OCI-LY7 (cell line): ENCODE results near the gene HYAL1. TPM values are rescaled to one million over a fixed set of nuclear protein-coding genes. Genes with fewer than 3 reads are reported as not detected.

ENCODE experiments used
- BruUV-seq: library from RNA; stranded (reverse); fragments of 400-500 nt; replicated peaks from 2 replicates; lab custom pipeline; 2021; lab: Mats Ljungman, UMichigan
- CTCF ChIA-PET: fragments of 300-600 bp; sonication (Branson Sonifier 250); formaldehyde crosslinking; loops from one replicate; lab custom pipeline; 2022; ENCODE audit warnings: antibody characterized with exemption; ENCODE audit not compliant: unreplicated experiment; lab: Charles Lee
- POLR2A ChIA-PET: fragments of 300-600 bp; sonication (Branson Sonifier 250); formaldehyde crosslinking; loops from one replicate; lab custom pipeline; 2022; ENCODE audit warnings: antibody characterized with exemption; lab: Charles Lee
- DNase-seq: peaks from one replicate; pipeline ENCODE4 v3.0.0-alpha.2; 2015; ENCODE audit warnings: low spot score
- H2AFZ ChIP-seq: fragments of 200-600 bp; sonication (generic), shearing (Covaris generic); 2 replicates; pipeline ENCODE4 v1.6.1; 2014; ENCODE audit warnings: mild to moderate bottlenecking, antibody characterized with exemption, low read length, moderate library complexity
- H3K27ac ChIP-seq: fragments of 200-600 bp; sonication (generic); 2 replicates; pipeline ENCODE4 v1.5.1; 2014; ENCODE audit warnings: mixed run types, low read depth, mild to moderate bottlenecking, moderate library complexity, low read length, inconsistent platforms; ENCODE audit not compliant: poor library complexity, severe bottlenecking
- H3K36me3 ChIP-seq: fragments of 200-600 bp; sonication (generic); 2 replicates; pipeline ENCODE4 v1.6.1; 2014; ENCODE audit warnings: mild to moderate bottlenecking, antibody characterized with exemption, low read length, moderate library complexity, mixed read lengths; ENCODE audit not compliant: insufficient read depth
- H3K4me1 ChIP-seq: fragments of 200-600 bp; sonication (generic); 2 replicates; pipeline ENCODE4 v1.5.1; 2014; ENCODE audit warnings: mild to moderate bottlenecking, low read length; ENCODE audit not compliant: insufficient read depth, poor library complexity, severe bottlenecking
- H3K4me2 ChIP-seq: fragments of 200-600 bp; sonication (generic); 2 replicates; pipeline ENCODE4 v1.6.1; 2014; ENCODE audit warnings: mild to moderate bottlenecking, low read length
- H3K4me3 ChIP-seq: fragments of 200-600 bp; sonication (generic); 2 replicates; pipeline ENCODE4 v1.5.1; 2014; ENCODE audit warnings: mild to moderate bottlenecking, low read depth, low read length; ENCODE audit not compliant: poor library complexity, severe bottlenecking
- H3K79me2 ChIP-seq: fragments of 200-600 bp; sonication (generic); 2 replicates; pipeline ENCODE4 v1.6.1; 2016; ENCODE audit warnings: low read depth, mild to moderate bottlenecking, low read length, moderate library complexity, mixed read lengths; ENCODE audit not compliant: insufficient read depth
- H3K9me2 ChIP-seq: fragments of 200-600 bp; sonication (generic); 2 replicates; pipeline ENCODE4 v1.6.1; 2016; ENCODE audit warnings: mild to moderate bottlenecking, low read length, mixed read lengths; ENCODE audit not compliant: insufficient read depth
- H3K9me3 ChIP-seq: fragments of 200-600 bp; sonication (generic); 2 replicates; pipeline ENCODE4 v1.6.1; 2014; ENCODE audit warnings: mild to moderate bottlenecking, mixed run types, low read length, mixed read lengths
- H4K20me1 ChIP-seq: fragments of 200-600 bp; sonication (generic); 2 replicates; pipeline ENCODE4 v1.6.1; 2014; ENCODE audit warnings: mild to moderate bottlenecking, antibody characterized with exemption, low read length, moderate library complexity, mixed read lengths; ENCODE audit not compliant: insufficient read depth
- EZH2phosphoT487 ChIP-seq: fragments of 200-600 bp; sonication (generic); IDR thresholded peaks from 2 replicates; pipeline ENCODE4 v1.6.1; 2018; ENCODE audit warnings: low read depth, borderline replicate concordance, mild to moderate bottlenecking, mixed run types, antibody characterized with exemption, low read length, moderate library complexity, mixed read lengths
- intact Hi-C: fragments of 100-400 bp; cut with micrococcal nuclease; formaldehyde crosslinking; loops from one replicate; pipeline ENCODE4 v1.10.0; 2022; ENCODE audit not compliant: unreplicated experiment
- total RNA-seq, 2 experiments: library from RNA; depleted of rRNA in 1 of 2; stranded (reverse); fragments of >200 nt in 1 of 2; shearing (Covaris generic) in 1 of 2; gene quantifications; 2 replicates each; pipeline ENCODE4 v1.2.3, GENCODE V29; 2014 to 2022
- TF ChIP-seq, protein P1 (sequence below): fragments of 200-600 bp; sonication (generic); conservative IDR thresholded peaks from 2 replicates; pipeline ENCODE4 v1.5.1; 2014; ENCODE audit warnings: mild to moderate bottlenecking, antibody characterized with exemption, low read length, moderate library complexity, mixed read lengths

HYAL1 gene
- total RNA-seq, 2 experiments from 2014 or later = 0.36 to 0.85 TPM

DNA sequence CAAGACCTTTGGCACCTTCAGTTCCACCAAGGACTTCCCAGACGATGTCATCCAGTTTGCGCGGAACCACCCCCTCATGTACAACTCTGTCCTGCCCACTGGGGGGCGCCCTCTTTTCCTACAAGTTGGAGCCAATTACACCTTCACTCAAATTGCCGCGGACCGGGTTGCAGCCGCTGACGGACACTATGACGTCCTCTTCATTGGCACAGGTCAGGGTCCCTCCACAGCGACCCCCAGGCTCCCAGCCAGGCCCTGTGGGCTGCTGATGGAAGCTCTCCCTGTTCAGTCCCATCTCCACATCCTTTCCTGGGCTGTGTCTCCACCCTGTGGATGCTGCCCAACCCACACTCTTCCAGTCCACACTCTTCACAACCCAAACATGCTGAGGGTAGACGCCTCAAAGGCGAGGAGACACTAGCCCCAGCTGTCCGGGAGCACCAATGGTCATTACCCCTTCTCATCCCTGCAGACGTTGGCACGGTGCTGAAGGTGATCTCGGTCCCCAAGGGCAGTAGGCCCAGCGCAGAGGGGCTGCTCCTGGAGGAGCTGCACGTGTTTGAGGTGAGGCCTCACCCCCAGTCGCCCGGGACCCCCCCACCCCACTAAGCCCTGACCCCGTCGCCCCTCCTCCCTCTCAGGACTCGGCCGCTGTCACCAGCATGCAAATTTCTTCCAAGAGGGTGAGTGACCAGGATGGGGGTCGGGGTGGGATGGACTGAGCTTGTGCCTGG, 28.8 kb downstream of the HYAL1 start:
- intact Hi-C loops = loop anchor here (1.0 kb wide), 1 partner anchor 50 kb away; no protein-coding TSS in a partner anchor
- no TSS peak for BruUV-seq

DNA sequence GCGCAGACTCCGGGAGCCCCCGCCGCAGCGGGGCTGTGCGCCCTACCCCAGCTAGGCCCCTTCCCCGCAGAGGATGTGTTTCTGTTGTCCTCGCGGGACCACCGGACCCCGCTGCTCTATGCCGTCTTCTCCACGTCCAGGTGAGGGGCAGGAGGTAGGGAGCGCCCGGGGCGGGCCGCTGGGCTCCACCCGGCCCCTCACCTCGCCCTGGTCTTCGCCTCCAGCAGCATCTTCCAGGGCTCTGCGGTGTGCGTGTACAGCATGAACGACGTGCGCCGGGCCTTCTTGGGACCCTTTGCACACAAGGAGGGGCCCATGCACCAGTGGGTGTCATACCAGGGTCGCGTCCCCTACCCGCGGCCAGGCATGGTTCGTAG, 29.7 kb downstream of the HYAL1 start:
- no peaks in the 10 kb centered on the region for H3K36me3 ChIP-seq
- no peaks in the 10 kb centered on the region for H4K20me1 ChIP-seq
- no peak overlapping the region for H3K4me3 ChIP-seq
- peaks cover 5% of the 10 kb centered on the region for H3K4me1 ChIP-seq
- CTCF ChIA-PET = interaction anchor here (0.6 kb wide), 1 partner anchor 9 kb away, joined by 3 read pairs; no protein-coding TSS in a partner anchor
- H2AFZ ChIP-seq = no peak overlapping the region
- no TSS peak for BruUV-seq
- intact Hi-C loops = loop anchor here (1.0 to 2.0 kb wide), 4 partner anchors 46 to 153 kb away; no protein-coding TSS in a partner anchor
- POLR2A ChIA-PET = no interaction called here
- no peak for DNase-seq
- no peaks in the 10 kb centered on the region for H3K9me2 ChIP-seq
- H3K27ac ChIP-seq = no peak overlapping the region
- H3K9me3 ChIP-seq = no peaks in the 10 kb centered on the region
- H3K4me2 ChIP-seq = no peak overlapping the region
- no peaks in the 10 kb centered on the region for H3K79me2 ChIP-seq
- no peak for TF ChIP-seq EZH2phosphoT487
- TF ChIP-seq, protein P1, sequence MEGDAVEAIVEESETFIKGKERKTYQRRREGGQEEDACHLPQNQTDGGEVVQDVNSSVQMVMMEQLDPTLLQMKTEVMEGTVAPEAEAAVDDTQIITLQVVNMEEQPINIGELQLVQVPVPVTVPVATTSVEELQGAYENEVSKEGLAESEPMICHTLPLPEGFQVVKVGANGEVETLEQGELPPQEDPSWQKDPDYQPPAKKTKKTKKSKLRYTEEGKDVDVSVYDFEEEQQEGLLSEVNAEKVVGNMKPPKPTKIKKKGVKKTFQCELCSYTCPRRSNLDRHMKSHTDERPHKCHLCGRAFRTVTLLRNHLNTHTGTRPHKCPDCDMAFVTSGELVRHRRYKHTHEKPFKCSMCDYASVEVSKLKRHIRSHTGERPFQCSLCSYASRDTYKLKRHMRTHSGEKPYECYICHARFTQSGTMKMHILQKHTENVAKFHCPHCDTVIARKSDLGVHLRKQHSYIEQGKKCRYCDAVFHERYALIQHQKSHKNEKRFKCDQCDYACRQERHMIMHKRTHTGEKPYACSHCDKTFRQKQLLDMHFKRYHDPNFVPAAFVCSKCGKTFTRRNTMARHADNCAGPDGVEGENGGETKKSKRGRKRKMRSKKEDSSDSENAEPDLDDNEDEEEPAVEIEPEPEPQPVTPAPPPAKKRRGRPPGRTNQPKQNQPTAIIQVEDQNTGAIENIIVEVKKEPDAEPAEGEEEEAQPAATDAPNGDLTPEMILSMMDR = no peak

More for the DNA sequence above, 28.8 kb downstream of the HYAL1 start:
- Histone ChIP-seq H3K4me1 (peaks cover 5% of the 10 kb centered on the region), H3K4me3 (no peak overlapping the region), H4K20me1 (no peaks in the 10 kb centered on the region), H3K9me3 (no peaks in the 10 kb centered on the region), H3K9me2 (no peaks in the 10 kb centered on the region), H3K36me3 (no peaks in the 10 kb centered on the region), H3K4me2 (no peak overlapping the region), H2AFZ (no peak overlapping the region), H3K79me2 (no peaks in the 10 kb centered on the region), H3K27ac (no peak overlapping the region)
- DNase-seq = peak; percentile 77
- TF ChIP-seq, protein P1 = peak; percentile 97
- TF ChIP-seq EZH2phosphoT487 = no peak
- ChIA-PET CTCF (interaction anchor here (1.2 kb wide), 2 partner anchors 80 to 82 kb away, joined by 3 to 5 read pairs; no protein-coding TSS in a partner anchor), POLR2A (no interaction called here)
